GM12875 (cell line): ENCODE measurements around the gene LARGE1.

Source experiments
- H3K4me3 ChIP-seq: one replicate; pipeline ENCODE4 v1.5.1; 2011; ENCODE audit warnings: low read depth, low read length, control low read depth
- CTCF ChIP-seq: IDR thresholded peaks from 2 replicates; pipeline ENCODE4 v1.5.1; 2011; ENCODE audit warnings: low read depth, mild to moderate bottlenecking, control low read depth, inconsistent platforms, low read length, moderate library complexity, borderline replicate concordance; ENCODE audit not compliant: insufficient read depth

Gene LARGE1

DNA sequence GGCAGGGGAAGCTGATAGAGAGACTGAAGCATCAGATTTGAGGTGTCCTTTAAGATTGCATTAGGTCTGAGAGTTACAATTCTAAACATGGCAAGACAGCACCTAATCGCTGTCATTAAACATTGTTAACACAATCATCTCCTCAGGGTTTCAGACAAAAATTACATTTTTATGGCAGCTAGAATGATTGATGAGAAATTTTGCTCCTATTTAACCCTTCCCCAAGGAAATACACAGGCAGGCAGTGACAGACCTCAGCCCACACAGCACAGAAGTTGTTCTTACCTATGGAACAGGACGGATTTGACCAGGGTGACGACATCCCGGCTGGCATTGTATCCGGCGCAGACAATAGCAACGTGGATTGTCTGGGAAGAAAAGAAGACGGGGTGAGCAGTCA lies 294.3 kb downstream of the LARGE1 start:
- no peak for TF ChIP-seq CTCF
- no peak overlapping the region for H3K4me3 ChIP-seq

- TF ChIP-seq CTCF, result no peak
Observed at GRCh38 chr22:33620085-33620484, 300.2 kb downstream of the LARGE1 start.

DNA sequence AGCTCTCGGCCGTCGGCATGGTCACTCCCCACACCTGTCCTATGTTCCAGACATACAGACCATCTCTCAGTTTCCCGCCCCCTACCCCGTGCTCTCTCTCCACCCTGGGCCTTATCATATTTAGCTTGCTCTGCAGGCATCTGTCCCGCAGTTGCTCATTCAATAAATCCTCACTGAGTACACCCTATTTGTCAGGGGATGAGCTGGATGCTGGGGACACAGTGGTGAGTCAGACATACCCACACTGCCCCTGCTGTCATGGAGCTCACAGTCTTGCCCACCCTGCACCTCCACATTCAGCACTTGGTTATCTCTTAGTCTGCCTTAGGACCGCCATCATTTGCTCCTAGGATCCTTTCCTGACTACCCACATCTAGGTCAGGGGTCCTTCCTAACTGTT lies 313.8 kb downstream of the LARGE1 start:
- TF ChIP-seq CTCF, result no peak
- H3K4me3 ChIP-seq, result no peak overlapping the region

More at GRCh38 chr22:33620085-33620484, 300.2 kb downstream of the LARGE1 start:
- no peak overlapping the region for H3K4me3 ChIP-seq

DNA sequence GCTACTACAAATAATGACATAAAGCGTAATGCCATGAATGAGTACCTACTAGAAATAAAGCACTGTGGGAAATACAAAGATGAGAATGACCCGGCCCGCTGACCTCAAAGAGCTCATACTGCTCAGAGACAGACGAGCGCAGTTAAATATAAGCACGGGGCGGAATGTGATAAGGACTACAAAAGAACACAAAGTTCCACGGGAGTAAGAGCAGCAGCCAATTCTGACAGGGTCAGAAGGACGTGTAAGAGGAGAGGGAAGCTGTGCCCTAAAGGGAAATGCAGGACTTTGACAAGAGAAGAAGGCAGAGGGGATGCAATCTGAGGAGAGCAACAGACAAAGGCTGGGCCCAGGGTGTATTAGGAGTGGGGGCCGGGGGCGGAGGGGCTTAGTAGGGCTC lies 314.6 kb downstream of the LARGE1 start:
- no peak overlapping the region for H3K4me3 ChIP-seq
- TF ChIP-seq CTCF, result no peak

DNA sequence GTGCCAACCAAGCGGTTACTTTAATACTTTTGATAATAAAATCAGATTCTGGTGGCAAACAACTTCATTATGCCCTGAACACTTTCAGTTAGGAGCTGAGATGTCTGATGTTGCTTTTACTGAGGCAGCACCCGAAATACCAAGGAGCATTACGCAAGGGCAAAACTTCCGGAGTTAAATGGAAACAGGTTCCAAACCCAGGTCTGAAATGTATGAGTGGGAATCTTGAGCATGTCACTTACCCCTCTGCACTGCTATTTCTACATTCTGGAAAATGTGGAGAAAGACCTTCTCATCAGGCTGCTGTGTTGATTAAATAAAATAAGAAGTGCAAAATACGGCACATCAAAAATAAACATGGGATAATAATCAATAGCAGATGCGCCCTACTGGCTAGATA lies 315.1 kb downstream of the LARGE1 start:
- no peak overlapping the region for H3K4me3 ChIP-seq
- no peak for TF ChIP-seq CTCF

DNA sequence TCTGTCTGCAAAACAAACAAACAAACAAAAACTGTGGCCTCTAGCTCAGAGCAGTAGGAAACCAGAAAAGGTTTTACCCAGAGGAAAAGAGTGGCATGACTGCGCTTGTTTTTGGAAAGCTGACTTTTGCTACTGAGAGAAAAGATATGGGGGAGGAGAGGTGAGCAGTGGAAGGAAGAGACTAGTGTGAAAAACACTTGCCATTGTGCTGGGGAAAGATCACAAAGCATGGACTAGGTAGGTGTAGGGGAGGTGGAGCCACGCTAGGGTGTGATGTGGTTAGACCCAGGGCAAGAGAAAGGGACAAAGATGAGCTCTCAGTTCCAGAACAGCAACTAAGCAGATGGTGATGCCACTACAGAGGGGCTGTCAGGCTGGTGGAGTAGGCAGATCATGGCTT lies 319.2 kb downstream of the LARGE1 start:
- H3K4me3 ChIP-seq, result no peak overlapping the region
- no peak for TF ChIP-seq CTCF

- no peak overlapping the region for H3K4me3 ChIP-seq
- no peak for TF ChIP-seq CTCF
Observed at GRCh38 chr22:33600595-33600994, 319.7 kb downstream of the LARGE1 start.
